GM12878 (cell line): ENCODE data around the gene MT1G. TPM values are rescaled to one million over a fixed set of nuclear protein-coding genes. Genes with fewer than 3 reads are reported as not detected.

Source experiments
- ATAC-seq: fragments of 200-7000 bp; cut with Tn5 transposase; 3 replicates; pipeline ENCODE4 v1.9.1; 2020; ENCODE audit warnings: mild to moderate bottlenecking, moderate library complexity
- BruUV-seq: library from RNA; stranded (reverse); fragments of 400-500 nt; replicated peaks from 2 replicates; lab custom pipeline; 2021; lab: Mats Ljungman, UMichigan
- CTCF ChIA-PET: fragments of 300-600 bp; sonication (Branson Sonifier 250); formaldehyde crosslinking; extraction: SDS; loops from one replicate; lab custom pipeline; 2021; ENCODE audit warnings: inconsistent platforms; lab: Yijun Ruan, JAX
- POLR2A ChIA-PET: fragments of 350-600 bp; formaldehyde crosslinking; extraction: SDS; loops from one replicate; lab custom pipeline; 2021; ENCODE audit warnings: inconsistent platforms; lab: Charles Lee
- RAD21 ChIA-PET: fragments of 300-600 bp; sonication (Branson Sonifier 250); formaldehyde crosslinking; loops from one replicate; lab custom pipeline; 2023; ENCODE audit warnings: antibody characterized with exemption; ENCODE audit not compliant: unreplicated experiment; lab: Charles Lee
- SMC1A ChIA-PET: fragments of 300-600 bp; sonication (Branson Sonifier 250); formaldehyde crosslinking; loops from one replicate; lab custom pipeline; 2023; ENCODE audit not compliant: unreplicated experiment, uncharacterized antibody; lab: Charles Lee
- DNase-seq: peaks from one replicate; pipeline ENCODE4 v3.0.0-alpha.2; 2011; ENCODE audit warnings: low read depth, low spot score
- FAIRE-seq: peaks from 3 replicates; lab custom pipeline; 2011; peaks lifted over from hg19 to GRCh38; lab: Jason Lieb, UNC
- H2AFZ ChIP-seq: 2 replicates; pipeline ENCODE4 v1.6.0; 2011; ENCODE audit warnings: low read depth, low read length, control low read depth; ENCODE audit not compliant: control insufficient read depth
- H3K27ac ChIP-seq: 2 replicates; pipeline ENCODE4 v1.5.1; 2011; ENCODE audit warnings: control low read depth; ENCODE audit not compliant: control insufficient read depth, insufficient read depth
- H3K27me3 ChIP-seq, 2 experiments: replicated peaks in 1 of 2; 2 replicates each; pipeline versions ENCODE4 v1.6.0 to v1.6.1; 2011; ENCODE audit warnings: low read length in 1 of 2; ENCODE audit not compliant: control insufficient read depth in 2 of 2, insufficient read depth in 2 of 2
- H3K36me3 ChIP-seq, 2 experiments: 2 replicates each; pipeline ENCODE4 v1.5.1; 2011; ENCODE audit warnings: low read length in 1 of 2; ENCODE audit not compliant: control insufficient read depth in 2 of 2, insufficient read depth in 2 of 2
- H3K4me1 ChIP-seq: 2 replicates; pipeline ENCODE4 v1.6.1; 2011; ENCODE audit warnings: mild to moderate bottlenecking, low read length, moderate library complexity, mixed read lengths; ENCODE audit not compliant: control insufficient read depth, insufficient read depth
- H3K4me2 ChIP-seq: 2 replicates; pipeline ENCODE4 v1.6.0; 2011; ENCODE audit warnings: control low read depth; ENCODE audit not compliant: control insufficient read depth, insufficient read depth
- H3K4me3 ChIP-seq: fragments of 200-600 bp; sonication (generic); 2 replicates; pipeline ENCODE4 v1.5.1; 2016
- H3K79me2 ChIP-seq: 2 replicates; pipeline ENCODE4 v1.6.0; 2011; ENCODE audit warnings: low read length; ENCODE audit not compliant: control insufficient read depth, insufficient read depth
- H3K9ac ChIP-seq: 2 replicates; pipeline ENCODE4 v1.8.0; 2011; ENCODE audit warnings: low read length, control low read depth, mixed read lengths; ENCODE audit not compliant: control insufficient read depth, insufficient read depth
- H3K9me3 ChIP-seq: replicated peaks from 3 replicates; pipeline ENCODE4 v1.5.1; 2011; ENCODE audit warnings: mild to moderate bottlenecking, low read length; ENCODE audit not compliant: control insufficient read depth, insufficient read depth
- H4K20me1 ChIP-seq: 2 replicates; pipeline ENCODE4 v1.6.0; 2011; ENCODE audit not compliant: control insufficient read depth, insufficient read depth
- BACH1 ChIP-seq: fragments of 450-650 bp; IDR thresholded peaks from 2 replicates; pipeline ENCODE4 v1.6.1; 2017; ENCODE audit warnings: mild to moderate bottlenecking, borderline replicate concordance
- MXI1 ChIP-seq: fragments of 150-350 bp; IDR thresholded peaks from 2 replicates; pipeline ENCODE4 v1.6.1; 2011; ENCODE audit warnings: low read depth, mild to moderate bottlenecking, inconsistent platforms, low read length, improper control_type of control experiment
- PAX5 ChIP-seq: IDR thresholded peaks from 2 replicates; pipeline ENCODE4 v1.6.1; 2011; ENCODE audit warnings: low read depth, low read length, borderline replicate concordance
- PKNOX1 ChIP-seq: fragments of 450-650 bp; IDR thresholded peaks from 2 replicates; pipeline ENCODE4 v1.6.1; 2016; ENCODE audit warnings: mild to moderate bottlenecking
- REST ChIP-seq: IDR thresholded peaks from 2 replicates; pipeline ENCODE4 v1.6.1; 2012; ENCODE audit warnings: mild to moderate bottlenecking, low read depth, low read length
- SMARCA5 ChIP-seq: fragments of 450-650 bp; IDR thresholded peaks from 2 replicates; pipeline ENCODE4 v1.6.1; 2017; ENCODE audit warnings: mild to moderate bottlenecking
- STAT3 ChIP-seq: IDR thresholded peaks from 2 replicates; pipeline ENCODE4 v1.6.1; 2011; ENCODE audit warnings: low read depth, low read length, improper control_type of control experiment
- ZNF592 ChIP-seq: fragments of 450-650 bp; IDR thresholded peaks from 2 replicates; pipeline ENCODE4 v1.6.1; 2017; ENCODE audit warnings: mild to moderate bottlenecking, moderate library complexity
- WGBS: methylation state at CpG from one replicate; pipeline ENCODE4 v1.1.6; 2016; ENCODE audit warnings: low lambda C conversion rate; ENCODE audit not compliant: insufficient replicate concordance, insufficient coverage; ENCODE audit errors: missing lambda C conversion rate; 5-methylcytosine and 5-hydroxymethylcytosine counted together
- in situ Hi-C: fragments of 300-500 bp; cut with MboI; formaldehyde crosslinking; loops from 9 replicates; pipeline ENCODE4 v1.14.3; 2018; ENCODE audit warnings: mixed read lengths
- intact Hi-C: fragments of 100-400 bp; cut with micrococcal nuclease; formaldehyde crosslinking; loops from one replicate; pipeline ENCODE4 v1.14.2; 2022; ENCODE audit not compliant: unreplicated experiment
- polyA plus RNA-seq, 11 experiments: library from polyadenylated mRNA; depleted of rRNA in 4 of 11; unstranded in 6 of 11; stranded (reverse) in 5 of 11; fragments of >200 nt; fragmentation: Nextera tagmentation in 4 of 11; fragmentation: Illumina TruSeq in 1 of 11; extraction: Ambion mirVana in 4 of 11; extraction: Trizol in 1 of 11; gene quantifications; 1 replicate in 1 of 11; 2 replicates in 10 of 11; pipeline versions ENCODE4 v1.2.1 to v1.2.3, GENCODE V29; 2011 to 2016; ENCODE audit warnings: inconsistent platforms in 2 of 11, missing spikeins in 2 of 11, low read depth in 1 of 11
- total RNA-seq, 4 experiments: library from RNA; depleted of rRNA in 3 of 4; stranded (reverse); fragments of >200 nt in 3 of 4; fragmentation: Illumina TruSeq in 1 of 4; extraction: Trizol in 1 of 4; gene quantifications; 2 replicates each; pipeline versions ENCODE4 v1.2.1 to v1.2.3, GENCODE V29; 2013 to 2021

The MT1G gene
- total and polyA plus RNA-seq, 10 of the 15 experiments (the other 5 are each of a cell fraction or from before 2014, with no cell fraction given): 1.2 to 9.1 (median 4.6) TPM

DNA sequence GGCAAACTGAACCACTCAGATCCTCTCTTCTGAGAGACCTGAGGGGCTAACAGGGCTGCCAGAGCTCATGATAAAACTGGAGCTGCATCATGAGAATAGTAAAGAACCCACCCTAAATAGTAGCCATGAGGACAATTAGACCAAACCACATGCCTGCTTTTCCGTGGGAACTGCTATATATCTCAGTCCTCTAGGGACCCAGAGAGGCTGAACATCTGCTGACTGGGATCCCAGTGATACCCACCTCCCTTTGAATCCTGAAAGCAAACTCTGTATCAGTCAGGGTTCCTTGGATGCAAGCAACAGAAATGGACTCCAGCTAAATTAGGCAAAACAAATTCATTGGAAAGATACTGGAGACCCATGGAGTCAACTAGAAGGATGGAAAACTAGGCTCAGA is 20.9 kb upstream of the MT1G start:
- no peaks in the 10 kb centered on the region; a peak in 1 of 4 replicates for H3K27me3 ChIP-seq
- intact Hi-C loops (no loop called here), in situ Hi-C loops (loop anchor here (25.0 kb wide), 1 partner anchor 751 kb away; no protein-coding TSS in a partner anchor)
- BruUV-seq: no TSS peak
- FAIRE-seq (no peak), DNase-seq (no peak), ATAC-seq (no peak)
- no peaks in the 10 kb centered on the region for H3K4me1 ChIP-seq
- H3K27ac ChIP-seq: no peak overlapping the region
- ChIA-PET CTCF (no interaction called here), RAD21 (interaction anchor here (1.3 kb wide), 1 partner anchor 13 kb away, joined by 4 read pairs; no protein-coding TSS in a partner anchor), SMC1A (no interaction called here), POLR2A (no interaction called here)
- no peak overlapping the region for H2AFZ ChIP-seq
- no peaks in the 10 kb centered on the region for H3K36me3 ChIP-seq
- TF ChIP-seq BACH1 (no peak), STAT3 (no peak), ZNF592 (no peak), SMARCA5 (no peak), PKNOX1 (no peak), REST (no peak), MXI1 (no peak), PAX5 (no peak)
- WGBS: 0% methylated on average over 1 of the region's 1 CpG
- H3K4me2 ChIP-seq: no peak overlapping the region
- no peaks in the 10 kb centered on the region for H3K79me2 ChIP-seq
- H4K20me1 ChIP-seq: no peaks in the 10 kb centered on the region
- H3K9me3 ChIP-seq: no peaks in the 10 kb centered on the region
- no peak overlapping the region for H3K4me3 ChIP-seq
- H3K9ac ChIP-seq: no peak overlapping the region
